ENCODE measurements around the gene SYT2. TPM values are rescaled to one million over a fixed set of nuclear protein-coding genes. Genes with fewer than 3 reads are reported as not detected.

SYT2 gene
- total RNA-seq, 1 experiment from 2014 or later, result 0.69 TPM

DNA sequence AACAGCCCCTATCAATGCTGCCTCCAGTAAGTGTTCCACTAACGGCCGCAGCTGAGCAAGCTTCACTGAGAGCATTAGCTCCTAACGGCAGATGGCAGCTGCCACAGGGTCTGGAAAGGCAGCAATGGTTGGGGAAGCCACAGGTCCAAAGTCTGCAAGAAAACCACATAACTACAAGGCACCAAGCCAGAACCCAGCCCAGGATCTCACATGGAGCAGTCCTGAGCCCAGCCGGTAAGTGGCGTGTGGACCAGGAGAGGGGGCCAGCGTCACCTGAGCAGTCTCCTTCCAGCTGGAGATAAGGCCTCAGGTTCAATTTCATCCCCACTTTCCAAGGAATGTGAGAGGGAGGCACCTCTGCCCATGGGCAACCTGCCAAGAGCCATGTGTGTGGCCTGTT lies 13.2 kb downstream of the SYT2 start:
- TF ChIP-seq, protein P1, sequence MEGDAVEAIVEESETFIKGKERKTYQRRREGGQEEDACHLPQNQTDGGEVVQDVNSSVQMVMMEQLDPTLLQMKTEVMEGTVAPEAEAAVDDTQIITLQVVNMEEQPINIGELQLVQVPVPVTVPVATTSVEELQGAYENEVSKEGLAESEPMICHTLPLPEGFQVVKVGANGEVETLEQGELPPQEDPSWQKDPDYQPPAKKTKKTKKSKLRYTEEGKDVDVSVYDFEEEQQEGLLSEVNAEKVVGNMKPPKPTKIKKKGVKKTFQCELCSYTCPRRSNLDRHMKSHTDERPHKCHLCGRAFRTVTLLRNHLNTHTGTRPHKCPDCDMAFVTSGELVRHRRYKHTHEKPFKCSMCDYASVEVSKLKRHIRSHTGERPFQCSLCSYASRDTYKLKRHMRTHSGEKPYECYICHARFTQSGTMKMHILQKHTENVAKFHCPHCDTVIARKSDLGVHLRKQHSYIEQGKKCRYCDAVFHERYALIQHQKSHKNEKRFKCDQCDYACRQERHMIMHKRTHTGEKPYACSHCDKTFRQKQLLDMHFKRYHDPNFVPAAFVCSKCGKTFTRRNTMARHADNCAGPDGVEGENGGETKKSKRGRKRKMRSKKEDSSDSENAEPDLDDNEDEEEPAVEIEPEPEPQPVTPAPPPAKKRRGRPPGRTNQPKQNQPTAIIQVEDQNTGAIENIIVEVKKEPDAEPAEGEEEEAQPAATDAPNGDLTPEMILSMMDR (conservative IDR thresholded peaks at IDR 0.05; ENCODE audit: low read depth, low read length), result no peak
- no peak for TF ChIP-seq EZH2 (IDR thresholded peaks at IDR 0.05; ENCODE audit: borderline replicate concordance, low read depth, low read length, poor library complexity, severe bottlenecking)
- POLR2A ChIA-PET (ENCODE audit: low non-redundant PET), result interaction anchor here (0.6 kb wide), 1 partner anchor 30 kb away, joined by 4 read pairs; no protein-coding TSS in a partner anchor
- no peaks in the 10 kb centered on the region for H3K36me3 ChIP-seq (ENCODE audit: insufficient read depth, low read length, poor library complexity, severe bottlenecking)
- no TSS peak for BruUV-seq (replicated peaks)
- H3K27me3 ChIP-seq (replicated peaks; ENCODE audit: insufficient read depth, low read depth, low read length, poor library complexity), result peaks cover 65% of the 10 kb centered on the region
- no peaks in the 10 kb centered on the region for H3K4me1 ChIP-seq (ENCODE audit: insufficient read depth, low read length, poor library complexity, severe bottlenecking)
- H3K27ac ChIP-seq (ENCODE audit: low read depth, low read length, poor library complexity, severe bottlenecking), result no peak overlapping the region
- intact Hi-C loops (cut with micrococcal nuclease; ENCODE audit: unreplicated experiment), result no loop called here
- no peak for DNase-seq (ENCODE audit: low spot score)
- no peaks in the 10 kb centered on the region for H3K9me3 ChIP-seq (ENCODE audit: low read depth, low read length, poor library complexity, severe bottlenecking)
- no peak overlapping the region for H3K4me3 ChIP-seq (ENCODE audit: low read depth, low read length, poor library complexity, severe bottlenecking)
- CTCF ChIA-PET, result no interaction called here

DNA sequence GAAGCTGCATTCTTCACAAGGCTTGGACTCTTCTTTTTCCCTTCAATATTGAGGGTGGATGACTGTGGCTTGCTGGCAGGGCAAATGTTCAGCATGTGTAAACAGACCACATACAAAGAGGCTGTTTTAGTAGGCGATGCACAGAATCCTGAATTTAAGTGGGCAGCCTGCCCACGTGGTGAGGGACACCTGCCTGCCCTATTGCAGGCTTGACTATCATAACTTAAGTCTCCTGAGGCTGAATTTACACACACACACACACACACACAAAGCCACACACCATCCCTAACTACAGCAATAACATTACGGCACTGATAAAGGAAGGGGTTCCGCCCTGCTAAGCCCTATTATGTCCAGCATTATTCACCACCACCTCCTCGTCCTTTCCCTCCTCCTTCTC lies 15.9 kb downstream of the SYT2 start:
- H3K27ac ChIP-seq (ENCODE audit: low read depth, low read length, poor library complexity, severe bottlenecking), result no peak overlapping the region
- intact Hi-C loops (cut with micrococcal nuclease; ENCODE audit: unreplicated experiment), result no loop called here
- no peak for TF ChIP-seq EZH2 (IDR thresholded peaks at IDR 0.05; ENCODE audit: borderline replicate concordance, low read depth, low read length, poor library complexity, severe bottlenecking)
- TF ChIP-seq, protein P1 (conservative IDR thresholded peaks at IDR 0.05; ENCODE audit: low read depth, low read length), result no peak
- POLR2A ChIA-PET (ENCODE audit: low non-redundant PET), result no interaction called here
- no TSS peak for BruUV-seq (replicated peaks)
- no peak for DNase-seq (ENCODE audit: low spot score)
- no peak overlapping the region for H3K4me3 ChIP-seq (ENCODE audit: low read depth, low read length, poor library complexity, severe bottlenecking)
- no peaks in the 10 kb centered on the region for H3K36me3 ChIP-seq (ENCODE audit: insufficient read depth, low read length, poor library complexity, severe bottlenecking)
- CTCF ChIA-PET, result no interaction called here
- H3K9me3 ChIP-seq (ENCODE audit: low read depth, low read length, poor library complexity, severe bottlenecking), result no peaks in the 10 kb centered on the region
- peaks cover 52% of the 10 kb centered on the region for H3K27me3 ChIP-seq (replicated peaks; ENCODE audit: insufficient read depth, low read depth, low read length, poor library complexity)
- H3K4me1 ChIP-seq (ENCODE audit: insufficient read depth, low read length, poor library complexity, severe bottlenecking), result no peaks in the 10 kb centered on the region

DNA sequence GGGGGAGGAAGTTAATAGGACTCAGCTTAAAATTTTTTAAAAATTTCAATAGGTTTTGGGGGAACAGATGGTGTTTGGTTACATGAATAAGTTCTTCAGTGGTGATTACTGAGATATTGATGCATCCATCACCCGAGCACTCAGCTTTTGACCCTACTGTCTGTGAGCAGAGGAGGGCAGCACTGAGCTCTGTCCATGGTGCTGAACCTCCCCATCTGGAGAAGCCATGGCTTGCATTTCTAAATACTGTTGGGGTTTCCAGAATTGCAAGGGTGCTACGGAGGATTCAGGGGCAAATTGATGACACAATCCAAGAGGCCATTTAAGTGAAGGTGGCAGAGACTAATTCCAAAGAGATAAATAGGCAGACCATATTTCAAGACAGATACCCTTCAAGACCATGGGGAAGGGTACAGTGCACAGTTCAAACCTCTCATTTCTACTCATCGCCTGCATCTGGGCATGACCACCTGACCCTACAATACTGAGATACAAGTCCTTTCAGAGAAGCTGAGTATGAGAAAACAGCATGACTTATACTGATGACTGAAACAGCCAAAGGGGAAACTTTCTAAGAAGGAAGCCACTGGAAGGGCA lies 17.2 kb downstream of the SYT2 start:
- Histone ChIP-seq H3K27me3 (replicated peaks; ENCODE audit: insufficient read depth, low read depth, low read length, poor library complexity) (peaks cover 61% of the 10 kb centered on the region), H3K36me3 (ENCODE audit: insufficient read depth, low read length, poor library complexity, severe bottlenecking) (no peaks in the 10 kb centered on the region), H3K4me1 (ENCODE audit: insufficient read depth, low read length, poor library complexity, severe bottlenecking) (no peaks in the 10 kb centered on the region), H3K4me3 (ENCODE audit: low read depth, low read length, poor library complexity, severe bottlenecking) (no peak overlapping the region), H3K9me3 (ENCODE audit: low read depth, low read length, poor library complexity, severe bottlenecking) (no peaks in the 10 kb centered on the region), H3K27ac (ENCODE audit: low read depth, low read length, poor library complexity, severe bottlenecking) (no peak overlapping the region)
- TF ChIP-seq, protein P1 (conservative IDR thresholded peaks at IDR 0.05; ENCODE audit: low read depth, low read length), result peak; percentile 42
- TF ChIP-seq EZH2 (IDR thresholded peaks at IDR 0.05; ENCODE audit: borderline replicate concordance, low read depth, low read length, poor library complexity, severe bottlenecking), result no peak
- peak; percentile 74 for DNase-seq (ENCODE audit: low spot score)
- POLR2A ChIA-PET (ENCODE audit: low non-redundant PET), result no interaction called here
- BruUV-seq (replicated peaks), result no TSS peak
- CTCF ChIA-PET, result no interaction called here
- intact Hi-C loops (cut with micrococcal nuclease; ENCODE audit: unreplicated experiment), result no loop called here

Data from A673 (cell line).